GM21825 (cell line): Measurements from ENCODE around the gene CLHC1.
"Not testable (repeated sequence)": the region's sequence is repeated elsewhere in the genome, so short reads cannot be mapped to it uniquely, and the experiment has no call there.

Source experiments
- ATAC-seq: cut with Tn5 transposase; IDR thresholded peaks from one replicate; pipeline ENCODE4 v1.9.1; 2021; ENCODE audit warnings: mild to moderate bottlenecking, moderate library complexity; ENCODE audit not compliant: unreplicated experiment

CLHC1 gene

GRCh38 chr2:55232863-55233657, 967 bp upstream of the CLHC1 start:
- ATAC-seq: no peak

- ATAC-seq: no peak
Observed at GRCh38 chr2:55231546-55232083, 478 bp downstream of the CLHC1 start.

GRCh38 chr2:55230551-55230950, 1.5 kb downstream of the CLHC1 start:
- no peak for ATAC-seq

GRCh38 chr2:55229221-55229620, 2.9 kb downstream of the CLHC1 start:
- no peak for ATAC-seq

- no peak for ATAC-seq
Observed at GRCh38 chr2:55228226-55228563, 3.9 kb downstream of the CLHC1 start.

- not testable (repeated sequence) for ATAC-seq
Observed at GRCh38 chr2:55227437-55228225, 4.5 kb downstream of the CLHC1 start.

GRCh38 chr2:55225481-55226020, 6.5 kb downstream of the CLHC1 start:
- no peak for ATAC-seq

GRCh38 chr2:55224761-55225261, 7.3 kb downstream of the CLHC1 start:
- ATAC-seq: no peak

GRCh38 chr2:55223958-55224760, 7.9 kb downstream of the CLHC1 start:
- no peak for ATAC-seq

GRCh38 chr2:55213822-55214221, 18.3 kb downstream of the CLHC1 start:
- ATAC-seq: no peak

GRCh38 chr2:55204950-55205349, 27.1 kb downstream of the CLHC1 start:
- ATAC-seq: no peak

GRCh38 chr2:55204536-55204935, 27.6 kb downstream of the CLHC1 start:
- ATAC-seq: no peak

GRCh38 chr2:55200416-55200815, 31.7 kb downstream of the CLHC1 start:
- ATAC-seq: no peak

- ATAC-seq: no peak
Observed at GRCh38 chr2:55196526-55196925, 35.6 kb downstream of the CLHC1 start.

- not testable (repeated sequence) for ATAC-seq
Observed at GRCh38 chr2:55191888-55192287, 40.2 kb downstream of the CLHC1 start.

- not testable (repeated sequence) for ATAC-seq
Observed at GRCh38 chr2:55186837-55187236, 45.3 kb downstream of the CLHC1 start.

GRCh38 chr2:55180374-55180773, 51.7 kb downstream of the CLHC1 start:
- no peak for ATAC-seq

GRCh38 chr2:55176094-55176415, 56.0 kb downstream of the CLHC1 start:
- ATAC-seq: no peak

- peak; percentile 77 for ATAC-seq
Observed at GRCh38 chr2:55175254-55176093, 56.6 kb downstream of the CLHC1 start.
